HG02973 (cell line): ENCODE data around the gene SLC9A3.
A peak's percentile ranks its signal among the peaks of the same experiment; 100 is the strongest.

Source experiments
- ATAC-seq: cut with Tn5 transposase; IDR thresholded peaks from one replicate; pipeline ENCODE4 v1.9.1; 2021; ENCODE audit warnings: moderate library complexity; ENCODE audit not compliant: unreplicated experiment

The SLC9A3 gene

GRCh38 chr5:555058-555623 lies 30.9 kb upstream of the SLC9A3 start:
- no peak for ATAC-seq

- no peak for ATAC-seq
These were observed 30.2 kb upstream of the SLC9A3 start for GRCh38 chr5:554284-554988.

- ATAC-seq = no peak
These were observed 29.6 kb upstream of the SLC9A3 start for GRCh38 chr5:553874-554273.

- no peak for ATAC-seq
These were observed 27.2 kb upstream of the SLC9A3 start for GRCh38 chr5:551406-551805.

- no peak for ATAC-seq
These were observed 25.0 kb upstream of the SLC9A3 start for GRCh38 chr5:549229-549628.

- no peak for ATAC-seq
These were observed 24.0 kb upstream of the SLC9A3 start for GRCh38 chr5:548256-548655.

GRCh38 chr5:547086-547924 lies 23.1 kb upstream of the SLC9A3 start:
- ATAC-seq = no peak

GRCh38 chr5:546376-546908 lies 22.2 kb upstream of the SLC9A3 start:
- no peak for ATAC-seq

- ATAC-seq = no peak
These were observed 21.6 kb upstream of the SLC9A3 start for GRCh38 chr5:545641-546375.

GRCh38 chr5:544675-545355 lies 20.6 kb upstream of the SLC9A3 start:
- ATAC-seq = no peak

GRCh38 chr5:543755-544674 lies 19.8 kb upstream of the SLC9A3 start:
- peak; percentile 86 for ATAC-seq

GRCh38 chr5:543351-543750 lies 19.1 kb upstream of the SLC9A3 start:
- ATAC-seq = no peak

GRCh38 chr5:542319-543311 lies 18.4 kb upstream of the SLC9A3 start:
- no peak for ATAC-seq

- no peak for ATAC-seq
These were observed 17.5 kb upstream of the SLC9A3 start for GRCh38 chr5:541539-542318.

GRCh38 chr5:540906-541538 lies 16.8 kb upstream of the SLC9A3 start:
- ATAC-seq = no peak

GRCh38 chr5:540071-540905 lies 16.0 kb upstream of the SLC9A3 start:
- ATAC-seq = no peak
